ENCODE measurements around the gene NCKAP5. TPM values are rescaled to one million over a fixed set of nuclear protein-coding genes. Genes with fewer than 3 reads are reported as not detected.

NCKAP5 gene
- total RNA-seq, 4 donors from 2014 or later = 0.55 to 6.6 (median 3.3) TPM; not detected in 1

GRCh38 chr2:133489641-133490410 is 78.4 kb downstream of the NCKAP5 start:
- Histone ChIP-seq H3K27me3 (no peaks in the 10 kb centered on the region), H3K27ac (no peak overlapping the region), H3K4me1 (no peaks in the 10 kb centered on the region), H3K4me3 (no peak overlapping the region), H3K9me3 (no peaks in the 10 kb centered on the region), H3K36me3 (no peaks in the 10 kb centered on the region)
- DNase-seq = peak; percentile 14 to 29
- TF ChIP-seq POLR2A (IDR thresholded peaks at IDR 0.05) (no peak), CTCF (IDR thresholded peaks at IDR 0.05) (no peak)
- intact Hi-C loops (cut with DNase I; ENCODE audit: low total_unique reads) = no loop called here

- TF ChIP-seq POLR2A (IDR thresholded peaks at IDR 0.05) = no peak
- TF ChIP-seq CTCF (IDR thresholded peaks at IDR 0.05) = no peak
- no peaks in the 10 kb centered on the region for H3K27me3 ChIP-seq
- DNase-seq = no peak
- H3K9me3 ChIP-seq = no peaks in the 10 kb centered on the region
- no peaks in the 10 kb centered on the region for H3K4me1 ChIP-seq
- no peak overlapping the region for H3K27ac ChIP-seq
- intact Hi-C loops (cut with DNase I; ENCODE audit: low total_unique reads) = no loop called here
- no peaks in the 10 kb centered on the region for H3K36me3 ChIP-seq
- no peak overlapping the region for H3K4me3 ChIP-seq
These were observed 79.1 kb downstream of the NCKAP5 start for GRCh38 chr2:133489146-133489545.

DNA sequence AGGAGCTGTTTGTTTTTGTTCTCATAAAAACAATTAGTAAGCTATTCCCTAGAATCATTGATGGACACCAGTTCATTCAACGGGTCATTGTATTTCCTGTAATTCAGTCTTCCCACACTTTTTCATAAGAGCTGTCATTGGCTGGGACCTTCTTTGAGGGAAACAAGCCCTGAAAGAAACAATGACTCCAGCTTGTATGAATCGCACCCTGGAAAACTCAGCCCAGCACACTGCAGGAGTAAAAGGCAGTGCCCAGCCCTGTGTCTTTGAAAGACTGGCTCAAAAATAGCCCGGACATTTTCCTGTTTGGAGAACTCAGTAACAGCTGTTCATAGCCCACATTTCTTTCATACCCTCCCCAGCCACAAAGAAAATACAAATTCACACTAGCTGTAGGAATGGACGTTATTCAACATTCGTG is 81.5 kb downstream of the NCKAP5 start:
- no peak for TF ChIP-seq CTCF (IDR thresholded peaks at IDR 0.05)
- TF ChIP-seq POLR2A (IDR thresholded peaks at IDR 0.05) = no peak
- H3K4me1 ChIP-seq = no peaks in the 10 kb centered on the region
- intact Hi-C loops (cut with DNase I; ENCODE audit: low total_unique reads) = no loop called here
- H3K27me3 ChIP-seq = no peaks in the 10 kb centered on the region
- H3K4me3 ChIP-seq = no peak overlapping the region
- no peak overlapping the region for H3K27ac ChIP-seq
- no peak for DNase-seq
- H3K36me3 ChIP-seq = no peaks in the 10 kb centered on the region
- no peaks in the 10 kb centered on the region for H3K9me3 ChIP-seq

DNA sequence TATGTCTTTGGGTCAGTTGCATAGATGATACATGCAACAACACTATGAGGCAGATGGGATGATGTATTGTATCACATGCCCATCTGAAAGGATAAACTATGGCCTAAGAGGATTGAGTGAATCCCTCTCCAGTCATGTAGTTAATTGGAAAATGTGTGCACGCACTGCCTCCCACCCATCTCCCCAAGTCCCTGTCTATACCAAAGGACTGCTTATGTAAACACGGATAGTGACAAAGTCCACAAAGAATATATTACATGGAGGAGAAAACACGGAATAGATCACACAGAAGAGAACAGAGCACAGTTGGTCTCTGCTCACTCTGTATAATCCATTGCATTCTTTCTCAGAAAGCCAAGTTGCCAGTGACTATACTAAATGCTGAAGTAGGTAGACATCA is 82.4 kb downstream of the NCKAP5 start:
- no peak for DNase-seq
- H3K27ac ChIP-seq = no peak overlapping the region
- H3K9me3 ChIP-seq = no peaks in the 10 kb centered on the region
- no peak for TF ChIP-seq CTCF (IDR thresholded peaks at IDR 0.05)
- no peak for TF ChIP-seq POLR2A (IDR thresholded peaks at IDR 0.05)
- no peaks in the 10 kb centered on the region for H3K4me1 ChIP-seq
- intact Hi-C loops (cut with DNase I; ENCODE audit: low total_unique reads) = no loop called here
- H3K27me3 ChIP-seq = no peaks in the 10 kb centered on the region
- no peak overlapping the region for H3K4me3 ChIP-seq
- H3K36me3 ChIP-seq = no peaks in the 10 kb centered on the region

GRCh38 chr2:133484784-133485183 is 83.5 kb downstream of the NCKAP5 start:
- DNase-seq = no peak
- TF ChIP-seq CTCF (IDR thresholded peaks at IDR 0.05) (no peak), POLR2A (IDR thresholded peaks at IDR 0.05) (no peak)
- Histone ChIP-seq H3K36me3 (no peaks in the 10 kb centered on the region), H3K27me3 (no peaks in the 10 kb centered on the region), H3K27ac (no peak overlapping the region), H3K4me3 (no peak overlapping the region), H3K4me1 (no peaks in the 10 kb centered on the region), H3K9me3 (no peaks in the 10 kb centered on the region)
- intact Hi-C loops (cut with DNase I; ENCODE audit: low total_unique reads) = no loop called here
